Activated CD8-positive, alpha-beta memory T cell treated with anti-CD3 and anti-CD28 coated beads for 36 hours (primary cell): Measurements from ENCODE around the gene CCDC97. TPM values are rescaled to one million over a fixed set of nuclear protein-coding genes. Genes with fewer than 3 reads are reported as not detected.

Experiments used
- CTCF ChIA-PET: fragments of 350-600 bp; sonication (Branson Sonifier 250); formaldehyde crosslinking; loops from one replicate; lab custom pipeline; 2021; ENCODE audit warnings: antibody characterized with exemption; lab: Charles Lee
- POLR2A ChIA-PET: fragments of 350-600 bp; sonication (Branson Sonifier 250); formaldehyde crosslinking; loops from one replicate; lab custom pipeline; 2021; ENCODE audit warnings: antibody characterized with exemption; lab: Charles Lee
- total RNA-seq, 2 experiments: library from RNA; stranded (reverse); gene quantifications; one replicate each; pipeline ENCODE4 v1.2.3, GENCODE V29; 2021

Gene CCDC97
- total RNA-seq, 2 experiments from 2014 or later: 22.9 to 25.1 TPM

- CTCF ChIA-PET: interaction anchor here (0.6 to 3.0 kb wide), 8 partner anchors 10 to 98 kb away, joined by 3 to 22 read pairs (median 10); partner anchors contain the start of genes B9D2 and HNRNPUL1
- POLR2A ChIA-PET: interaction anchor here (0.6 to 3.2 kb wide), 11 partner anchors 12 to 198 kb away, joined by 3 to 31 read pairs (median 6); partner anchors contain the start of genes B9D2, CCDC97 and HNRNPUL1
Measured at GRCh38 chr19:41350735-41351338, 40.9 kb downstream of the CCDC97 start.

- POLR2A ChIA-PET: interaction anchor here (0.5 to 3.2 kb wide), 14 partner anchors 12 to 1920 kb away, joined by 3 to 31 read pairs (median 6); partner anchors contain the start of genes B9D2, CCDC97 and HNRNPUL1
Measured at GRCh38 chr19:41351339-41352245, 41.6 kb downstream of the CCDC97 start.

GRCh38 chr19:41352279-41352608 lies 42.3 kb downstream of the CCDC97 start:
- POLR2A ChIA-PET: interaction anchor here (0.6 to 3.2 kb wide), 9 partner anchors 11 to 931 kb away, joined by 3 to 31 read pairs (median 7); partner anchors contain the start of genes B9D2 and HNRNPUL1
- CTCF ChIA-PET: interaction anchor here (0.8 to 3.0 kb wide), 6 partner anchors 11 to 89 kb away, joined by 3 to 22 read pairs (median 16); partner anchors contain the start of genes B9D2 and HNRNPUL1

More at GRCh38 chr19:41351339-41352245, 41.6 kb downstream of the CCDC97 start:
- CTCF ChIA-PET: interaction anchor here (0.7 to 3.0 kb wide), 8 partner anchors 11 to 97 kb away, joined by 3 to 22 read pairs (median 10); partner anchors contain the start of genes B9D2 and HNRNPUL1

- ChIA-PET CTCF (interaction anchor here (0.8 to 3.0 kb wide), 6 partner anchors 11 to 89 kb away, joined by 3 to 22 read pairs (median 16); partner anchors contain the start of genes B9D2 and HNRNPUL1), POLR2A (interaction anchor here (0.5 to 3.2 kb wide), 9 partner anchors 11 to 932 kb away, joined by 3 to 31 read pairs (median 6); partner anchors contain the start of genes B9D2 and HNRNPUL1)
Measured at GRCh38 chr19:41352609-41353465, 42.9 kb downstream of the CCDC97 start.

GRCh38 chr19:41353466-41354342 lies 43.7 kb downstream of the CCDC97 start, which contains the start of gene TGFB1:
Gene TGFB1 (minus strand): TSS chr19:41353922. CDS start chr19:41353044, 878 bp downstream.
- POLR2A ChIA-PET: interaction anchor here (0.5 to 3.2 kb wide), 4 partner anchors 10 to 234 kb away, joined by 3 to 31 read pairs (median 24); partner anchors contain the start of genes B9D2 and HNRNPUL1
- CTCF ChIA-PET: interaction anchor here (1.2 to 3.0 kb wide), 4 partner anchors 10 to 90 kb away, joined by 4 to 22 read pairs (median 18); partner anchors contain the start of genes B9D2 and HNRNPUL1

- ChIA-PET CTCF (interaction anchor here (0.8 to 1.4 kb wide), 4 partner anchors 9 to 150 kb away, joined by 3 to 4 read pairs (median 4); partner anchors contain the start of gene B9D2), POLR2A (no interaction called here)
Measured at GRCh38 chr19:41354343-41354953, 44.5 kb downstream of the CCDC97 start.

- ChIA-PET POLR2A (interaction anchor here (0.7 kb wide), 1 partner anchor 9 kb away, joined by 4 read pairs; the partner anchor contains the start of gene B9D2), CTCF (interaction anchor here (0.8 to 1.4 kb wide), 5 partner anchors 9 to 151 kb away, joined by 3 to 4 read pairs (median 3); partner anchors contain the start of gene B9D2)
Measured at GRCh38 chr19:41355035-41355434, 45.1 kb downstream of the CCDC97 start.

GRCh38 chr19:41355802-41356201 lies 45.8 kb downstream of the CCDC97 start:
- ChIA-PET CTCF (interaction anchor here (1.4 kb wide), 2 partner anchors 8 to 9 kb away, joined by 3 to 4 read pairs; partner anchors contain the start of gene B9D2), POLR2A (no interaction called here)

GRCh38 chr19:41356984-41357739 lies 47.2 kb downstream of the CCDC97 start:
- CTCF ChIA-PET: interaction anchor here (0.7 kb wide), 1 partner anchor 990 kb away, joined by 3 read pairs; no protein-coding TSS in a partner anchor
- POLR2A ChIA-PET: interaction anchor here (0.5 kb wide), 1 partner anchor 28 kb away, joined by 3 read pairs; no protein-coding TSS in a partner anchor

- CTCF ChIA-PET: no interaction called here
- POLR2A ChIA-PET: no interaction called here
Measured at GRCh38 chr19:41357746-41358145, 47.8 kb downstream of the CCDC97 start.

GRCh38 chr19:41359741-41360140 lies 49.8 kb downstream of the CCDC97 start:
- ChIA-PET CTCF (no interaction called here), POLR2A (interaction anchor here (0.7 kb wide), 1 partner anchor 25 kb away, joined by 9 read pairs; no protein-coding TSS in a partner anchor)

GRCh38 chr19:41362143-41362847 lies 52.3 kb downstream of the CCDC97 start:
- ChIA-PET POLR2A (interaction anchor here (0.6 to 2.4 kb wide), 2 partner anchors 10 to 47 kb away, joined by 13 to 31 read pairs; partner anchors contain the start of gene TGFB1), CTCF (interaction anchor here (0.7 to 4.0 kb wide), 3 partner anchors 10 to 919 kb away, joined by 3 to 20 read pairs (median 4); no protein-coding TSS in a partner anchor)

- CTCF ChIA-PET: interaction anchor here (1.1 to 4.0 kb wide), 2 partner anchors 8 to 11 kb away, joined by 4 to 20 read pairs; no protein-coding TSS in a partner anchor
- POLR2A ChIA-PET: interaction anchor here (1.0 to 2.4 kb wide), 3 partner anchors 11 to 101 kb away, joined by 4 to 31 read pairs (median 11); partner anchors contain the start of gene TGFB1
Measured at GRCh38 chr19:41363371-41363752, 53.4 kb downstream of the CCDC97 start.
